Lower leg skin (tissue), 3 donors: ENCODE measurements around the gene PRR7.
"Not testable (repeated sequence)": the region's sequence is repeated elsewhere in the genome, so short reads cannot be mapped to it uniquely, and the experiment has no call there.

Experiments used
- POLR2A ChIP-seq, 2 donors: fragments of 450-650 bp; IDR thresholded peaks; one replicate each; pipeline ENCODE4 v1.6.1; 2016 to 2017; ENCODE audit warnings: antibody characterized with exemption in 2 of 2, mild to moderate bottlenecking in 1 of 2, moderate library complexity in 1 of 2
- TF ChIP-seq, protein P1 (sequence below), 3 donors: fragments of 450-650 bp; IDR thresholded peaks; one replicate each; pipeline ENCODE4 v1.5.1; 2016; ENCODE audit warnings: antibody characterized with exemption in 3 of 3, mild to moderate bottlenecking in 3 of 3, moderate library complexity in 2 of 3

DNA sequence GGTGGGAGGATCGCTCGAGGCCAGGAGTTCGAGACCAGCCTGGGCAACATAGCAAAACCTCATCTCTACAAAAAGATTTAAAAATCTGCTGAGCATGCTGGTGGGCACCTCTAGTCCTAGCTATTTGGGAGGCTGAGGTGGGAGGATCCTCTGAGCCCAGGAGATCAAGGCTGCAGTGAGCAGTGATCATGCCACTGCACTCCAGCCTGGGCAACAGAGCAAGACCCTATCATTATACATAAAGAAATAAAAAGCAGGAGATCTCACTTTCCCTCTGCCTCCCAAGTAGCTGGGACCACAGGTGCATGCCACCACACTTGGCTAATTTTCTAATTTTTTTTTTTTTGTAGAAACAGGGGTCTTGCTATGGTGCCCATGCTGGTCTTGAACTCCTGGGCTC, 39.1 kb downstream of the PRR7 start:
- TF ChIP-seq, protein P1, sequence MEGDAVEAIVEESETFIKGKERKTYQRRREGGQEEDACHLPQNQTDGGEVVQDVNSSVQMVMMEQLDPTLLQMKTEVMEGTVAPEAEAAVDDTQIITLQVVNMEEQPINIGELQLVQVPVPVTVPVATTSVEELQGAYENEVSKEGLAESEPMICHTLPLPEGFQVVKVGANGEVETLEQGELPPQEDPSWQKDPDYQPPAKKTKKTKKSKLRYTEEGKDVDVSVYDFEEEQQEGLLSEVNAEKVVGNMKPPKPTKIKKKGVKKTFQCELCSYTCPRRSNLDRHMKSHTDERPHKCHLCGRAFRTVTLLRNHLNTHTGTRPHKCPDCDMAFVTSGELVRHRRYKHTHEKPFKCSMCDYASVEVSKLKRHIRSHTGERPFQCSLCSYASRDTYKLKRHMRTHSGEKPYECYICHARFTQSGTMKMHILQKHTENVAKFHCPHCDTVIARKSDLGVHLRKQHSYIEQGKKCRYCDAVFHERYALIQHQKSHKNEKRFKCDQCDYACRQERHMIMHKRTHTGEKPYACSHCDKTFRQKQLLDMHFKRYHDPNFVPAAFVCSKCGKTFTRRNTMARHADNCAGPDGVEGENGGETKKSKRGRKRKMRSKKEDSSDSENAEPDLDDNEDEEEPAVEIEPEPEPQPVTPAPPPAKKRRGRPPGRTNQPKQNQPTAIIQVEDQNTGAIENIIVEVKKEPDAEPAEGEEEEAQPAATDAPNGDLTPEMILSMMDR (IDR thresholded peaks at IDR 0.05), result not testable (repeated sequence)
- TF ChIP-seq POLR2A (IDR thresholded peaks at IDR 0.05), result not testable (repeated sequence)
